ENCODE results near the gene RIMKLB. TPM values are rescaled to one million over a fixed set of nuclear protein-coding genes. Genes with fewer than 3 reads are reported as not detected.

RIMKLB gene
- total and polyA plus RNA-seq, 2 of the 8 experiments (the other 6 are each of a cell fraction or from before 2014, with no cell fraction given), result 37.8 to 78.2 TPM

GRCh38 chr12:8672381-8672780 is 25.4 kb upstream of the RIMKLB start:
- H3K23ac ChIP-seq (ENCODE audit: insufficient read length), result no peak overlapping the region
- no peak overlapping the region for H3K27ac ChIP-seq (ENCODE audit: low read depth, low read length)
- no peak overlapping the region for H3K9ac ChIP-seq (replicated peaks in 1 of 4; ENCODE audit: extremely low read depth in 1 of 4, low read depth in 3 of 4, low read length in 3 of 4)
- ChIA-PET POLR2A (ENCODE audit: partially characterized antibody) (no interaction called here), CTCF (ENCODE audit: partially characterized antibody) (interaction anchor here (0.9 kb wide), 1 partner anchor 151 kb away, joined by 3 read pairs; no protein-coding TSS in a partner anchor)
- no peak for FAIRE-seq
- no peak overlapping the region for H2BK12ac ChIP-seq (ENCODE audit: low read depth, low read length)
- no peak overlapping the region for H4K8ac ChIP-seq (ENCODE audit: extremely low read depth, insufficient read depth, low read length)
- no peak overlapping the region for H3K56ac ChIP-seq (replicated peaks; ENCODE audit: insufficient read length, low read depth, low read length)
- no peak overlapping the region for H2BK15ac ChIP-seq (ENCODE audit: low read length)
- no peaks in the 10 kb centered on the region for H3K27me3 ChIP-seq (replicated peaks in 1 of 4; ENCODE audit: control insufficient read depth in 3 of 4, extremely low read depth in 1 of 4, insufficient read depth in 3 of 4, low read length in 3 of 4)
- no peak for DNase-seq (ENCODE audit: low read depth in 1 of 2, low spot score in 2 of 2)
- H3K79me2 ChIP-seq (ENCODE audit: control insufficient read depth in 1 of 2, insufficient read depth in 2 of 2, low read length in 2 of 2), result no peaks in the 10 kb centered on the region
- no peaks in the 10 kb centered on the region; the same call in 1 of the 2 replicates for H3K23me2 ChIP-seq (ENCODE audit: low read depth, low read length)
- no peaks in the 10 kb centered on the region for H3K4me1 ChIP-seq (replicated peaks in 1 of 4; ENCODE audit: control insufficient read depth in 3 of 4, insufficient read depth in 4 of 4, low read length in 3 of 4)
- no peak overlapping the region for H3K4me2 ChIP-seq (ENCODE audit: insufficient read depth in 1 of 2, low read depth in 2 of 2, low read length in 2 of 2)
- no peak overlapping the region for H2BK20ac ChIP-seq (ENCODE audit: low read length)
- H2BK5ac ChIP-seq (ENCODE audit: low read depth, low read length), result no peak overlapping the region
- H3K4ac ChIP-seq (replicated peaks; ENCODE audit: insufficient read length, low read depth, low read length), result no peak overlapping the region
- WGBS, 2 experiments (ENCODE audit: extremely low coverage in 1 of 2, insufficient coverage in 1 of 2, insufficient read length in 1 of 2, insufficient replicate concordance in 2 of 2, low coverage in 1 of 2, low lambda C conversion rate in 2 of 2, missing lambda C conversion rate in 1 of 2), result 98% methylated on average over 5 of the region's 5 CpGs; no CpG with 5 or more reads in 1 of the 2 experiments
- no peak overlapping the region for H2AK5ac ChIP-seq (ENCODE audit: low read depth, low read length)
- no peaks in the 10 kb centered on the region for H3K36me3 ChIP-seq (ENCODE audit: control insufficient read depth in 2 of 4, insufficient read depth in 4 of 4, low read length in 3 of 4)
- no peak overlapping the region for H4K91ac ChIP-seq (replicated peaks; ENCODE audit: insufficient read length, low read length)
- no peaks in the 10 kb centered on the region for H3K79me1 ChIP-seq (ENCODE audit: low read depth, low read length)
- no peak overlapping the region for H3K4me3 ChIP-seq (ENCODE audit: extremely low read depth in 1 of 4, insufficient read depth in 2 of 4, low read depth in 3 of 4, low read length in 4 of 4)
- H4K5ac ChIP-seq (ENCODE audit: insufficient read length, low read depth, low read length), result no peak overlapping the region
- no peaks in the 10 kb centered on the region for H4K20me1 ChIP-seq (replicated peaks in 1 of 2; ENCODE audit: control insufficient read depth in 1 of 2, insufficient read depth in 2 of 2, low read length in 2 of 2)
- H2AFZ ChIP-seq (ENCODE audit: low read length), result no peak overlapping the region
- H3K14ac ChIP-seq (ENCODE audit: insufficient read length), result no peak overlapping the region
- H3K18ac ChIP-seq (ENCODE audit: extremely low read depth, low read length), result no peak overlapping the region
- no peak overlapping the region for H2BK120ac ChIP-seq (replicated peaks; ENCODE audit: low read depth, low read length)
- peaks cover 0 to 6% of the 10 kb centered on the region in 2 experiments; a peak in 1 of 4 replicates for H3K9me3 ChIP-seq (ENCODE audit: insufficient read depth in 2 of 2, low read depth in 1 of 2, low read length in 1 of 2)
- TF ChIP-seq, protein P1, sequence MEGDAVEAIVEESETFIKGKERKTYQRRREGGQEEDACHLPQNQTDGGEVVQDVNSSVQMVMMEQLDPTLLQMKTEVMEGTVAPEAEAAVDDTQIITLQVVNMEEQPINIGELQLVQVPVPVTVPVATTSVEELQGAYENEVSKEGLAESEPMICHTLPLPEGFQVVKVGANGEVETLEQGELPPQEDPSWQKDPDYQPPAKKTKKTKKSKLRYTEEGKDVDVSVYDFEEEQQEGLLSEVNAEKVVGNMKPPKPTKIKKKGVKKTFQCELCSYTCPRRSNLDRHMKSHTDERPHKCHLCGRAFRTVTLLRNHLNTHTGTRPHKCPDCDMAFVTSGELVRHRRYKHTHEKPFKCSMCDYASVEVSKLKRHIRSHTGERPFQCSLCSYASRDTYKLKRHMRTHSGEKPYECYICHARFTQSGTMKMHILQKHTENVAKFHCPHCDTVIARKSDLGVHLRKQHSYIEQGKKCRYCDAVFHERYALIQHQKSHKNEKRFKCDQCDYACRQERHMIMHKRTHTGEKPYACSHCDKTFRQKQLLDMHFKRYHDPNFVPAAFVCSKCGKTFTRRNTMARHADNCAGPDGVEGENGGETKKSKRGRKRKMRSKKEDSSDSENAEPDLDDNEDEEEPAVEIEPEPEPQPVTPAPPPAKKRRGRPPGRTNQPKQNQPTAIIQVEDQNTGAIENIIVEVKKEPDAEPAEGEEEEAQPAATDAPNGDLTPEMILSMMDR (IDR thresholded peaks at IDR 0.05; ENCODE audit: control extremely low read depth in 1 of 3, insufficient read depth in 1 of 3, low read depth in 1 of 3, low read length in 3 of 3), result no peak
- TF ChIP-seq RFX5 (IDR thresholded peaks at IDR 0.05; ENCODE audit: borderline replicate concordance, low read depth, low read length), result no peak
- no peak for TF ChIP-seq KDM5A (IDR thresholded peaks at IDR 0.05; ENCODE audit: low read length)
- TF ChIP-seq CTBP2 (IDR thresholded peaks at IDR 0.05; ENCODE audit: borderline replicate concordance, insufficient read depth, insufficient read length, low read length), result no peak
- TF ChIP-seq EP300 (IDR thresholded peaks at IDR 0.05; ENCODE audit: borderline replicate concordance in 1 of 2, low read depth in 2 of 2, low read length in 2 of 2), result no peak
- no peak for TF ChIP-seq PHF8 (conservative IDR thresholded peaks at IDR 0.05; ENCODE audit: low read depth, low read length)
- no peak for TF ChIP-seq NANOG (IDR thresholded peaks at IDR 0.05; ENCODE audit: insufficient read depth, low read depth, low read length, poor library complexity, severe bottlenecking)
- no peak for TF ChIP-seq MAFK (IDR thresholded peaks at IDR 0.05; ENCODE audit: low read depth, low read length)
- TF ChIP-seq NRF1 (IDR thresholded peaks at IDR 0.05; ENCODE audit: low read depth, low read length), result no peak
- no peak for TF ChIP-seq EZH2 (IDR thresholded peaks at IDR 0.05; ENCODE audit: low read depth, low read length, severe bottlenecking)

All from H1 (cell line).